Measurements from ENCODE around the gene ATP9B. TPM values are rescaled to one million over a fixed set of nuclear protein-coding genes. Genes with fewer than 3 reads are reported as not detected.

ATP9B gene
- total and polyA plus RNA-seq, 9 donors, result 19.9 to 72.1 (median 43.2) TPM

DNA sequence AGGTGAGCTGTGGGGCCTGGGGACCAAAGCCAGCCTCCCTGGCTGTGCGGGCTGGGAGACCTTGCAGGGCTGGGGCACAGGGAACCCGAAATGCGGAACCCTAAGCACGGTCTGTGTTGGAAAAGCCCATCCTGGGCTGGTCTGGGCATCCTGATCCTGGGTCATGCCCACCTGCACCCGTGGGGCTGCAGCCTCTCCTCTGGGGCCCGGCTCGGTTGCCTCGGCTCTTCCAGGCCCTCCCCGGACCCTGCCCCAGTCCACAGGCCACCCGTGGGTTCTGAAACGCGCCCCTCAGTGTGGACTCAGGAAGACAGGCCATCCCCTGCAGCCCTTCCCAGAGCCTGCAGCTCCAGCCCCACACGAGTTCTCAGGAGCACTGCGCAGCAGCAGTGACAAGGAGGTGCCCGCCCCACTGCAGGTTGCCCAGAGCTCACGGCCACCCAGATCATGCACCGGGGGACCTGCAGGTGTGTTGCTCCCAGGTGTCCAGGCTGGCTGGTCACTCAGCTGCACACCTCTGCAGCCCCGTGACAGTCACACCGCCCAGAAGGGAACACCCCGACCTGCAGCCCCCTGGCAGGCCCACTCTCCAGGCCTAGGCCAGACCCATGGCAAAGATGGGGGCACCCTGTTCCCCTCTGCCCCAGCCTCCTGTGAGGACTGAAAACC, 314.3 kb downstream of the ATP9B start:
- TF ChIP-seq POLR2A (IDR thresholded peaks at IDR 0.05) (no peak), EP300 (IDR thresholded peaks at IDR 0.05) (no peak)
- TF ChIP-seq, protein P1, sequence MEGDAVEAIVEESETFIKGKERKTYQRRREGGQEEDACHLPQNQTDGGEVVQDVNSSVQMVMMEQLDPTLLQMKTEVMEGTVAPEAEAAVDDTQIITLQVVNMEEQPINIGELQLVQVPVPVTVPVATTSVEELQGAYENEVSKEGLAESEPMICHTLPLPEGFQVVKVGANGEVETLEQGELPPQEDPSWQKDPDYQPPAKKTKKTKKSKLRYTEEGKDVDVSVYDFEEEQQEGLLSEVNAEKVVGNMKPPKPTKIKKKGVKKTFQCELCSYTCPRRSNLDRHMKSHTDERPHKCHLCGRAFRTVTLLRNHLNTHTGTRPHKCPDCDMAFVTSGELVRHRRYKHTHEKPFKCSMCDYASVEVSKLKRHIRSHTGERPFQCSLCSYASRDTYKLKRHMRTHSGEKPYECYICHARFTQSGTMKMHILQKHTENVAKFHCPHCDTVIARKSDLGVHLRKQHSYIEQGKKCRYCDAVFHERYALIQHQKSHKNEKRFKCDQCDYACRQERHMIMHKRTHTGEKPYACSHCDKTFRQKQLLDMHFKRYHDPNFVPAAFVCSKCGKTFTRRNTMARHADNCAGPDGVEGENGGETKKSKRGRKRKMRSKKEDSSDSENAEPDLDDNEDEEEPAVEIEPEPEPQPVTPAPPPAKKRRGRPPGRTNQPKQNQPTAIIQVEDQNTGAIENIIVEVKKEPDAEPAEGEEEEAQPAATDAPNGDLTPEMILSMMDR (IDR thresholded peaks at IDR 0.05), result no peak
- Histone ChIP-seq H3K4me3 (no peak overlapping the region), H3K4me1 (ENCODE audit: insufficient read depth) (peaks cover 8% of the 10 kb centered on the region), H3K36me3 (no peaks in the 10 kb centered on the region), H3K27ac (no peak overlapping the region), H3K27me3 (no peaks in the 10 kb centered on the region), H3K9me3 (no peaks in the 10 kb centered on the region)
- no peak for DNase-seq
- intact Hi-C loops (cut with DNase I), result loop anchor here in 2 of 4 donors (5.0 kb wide), 2 partner anchors 144 to 259 kb away; no protein-coding TSS in a partner anchor
- WGBS, 3 donors, result 57 to 74% (median 71%) methylated on average over 19 to 20 of the region's 20 CpGs

DNA sequence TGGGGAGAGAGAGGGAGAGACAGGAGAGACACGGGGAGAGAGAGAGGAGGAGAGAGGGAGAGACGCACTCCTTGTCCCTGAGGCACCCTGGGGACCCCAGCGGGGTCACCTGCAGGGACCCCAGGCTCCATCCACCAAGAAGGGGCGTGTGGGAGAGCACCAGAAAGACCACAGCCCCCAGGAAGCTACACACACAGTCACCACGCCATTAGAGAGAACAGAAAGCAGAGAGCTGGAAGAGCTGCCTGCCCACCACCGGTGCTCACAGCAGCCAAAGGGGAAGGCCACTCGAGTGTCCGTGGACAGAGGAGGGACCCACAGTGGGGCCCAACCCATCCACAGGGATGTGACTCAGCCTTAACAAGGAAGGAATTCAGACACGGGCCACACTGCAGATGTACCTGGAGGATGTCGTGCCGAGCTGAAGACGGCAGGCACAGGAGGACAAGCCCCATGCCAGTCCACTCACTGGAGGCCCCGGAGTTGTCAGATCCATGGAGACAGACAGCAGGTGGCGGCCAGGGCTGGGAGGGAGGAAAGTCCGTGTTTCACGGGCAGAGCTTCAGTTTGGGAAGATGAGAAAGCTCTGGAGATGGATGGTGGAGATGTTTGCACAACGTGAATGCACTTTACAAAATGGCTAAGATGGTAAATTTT, 315.1 kb downstream of the ATP9B start:
- Histone ChIP-seq H3K4me3 (no peak overlapping the region), H3K36me3 (no peaks in the 10 kb centered on the region), H3K27ac (no peak overlapping the region), H3K9me3 (no peaks in the 10 kb centered on the region), H3K4me1 (ENCODE audit: insufficient read depth) (peaks cover 5% of the 10 kb centered on the region), H3K27me3 (no peaks in the 10 kb centered on the region)
- intact Hi-C loops (cut with DNase I), result loop anchor here in 2 of 4 donors (5.0 kb wide), 2 partner anchors 143 to 258 kb away; no protein-coding TSS in a partner anchor
- no peak for DNase-seq
- WGBS, 3 donors, result 13 to 35% (median 26%) methylated on average over 17 of the region's 17 CpGs
- TF ChIP-seq POLR2A (IDR thresholded peaks at IDR 0.05), result no peak
- TF ChIP-seq EP300 (IDR thresholded peaks at IDR 0.05), result no peak
- TF ChIP-seq, protein P1 (IDR thresholded peaks at IDR 0.05), result no peak

DNA sequence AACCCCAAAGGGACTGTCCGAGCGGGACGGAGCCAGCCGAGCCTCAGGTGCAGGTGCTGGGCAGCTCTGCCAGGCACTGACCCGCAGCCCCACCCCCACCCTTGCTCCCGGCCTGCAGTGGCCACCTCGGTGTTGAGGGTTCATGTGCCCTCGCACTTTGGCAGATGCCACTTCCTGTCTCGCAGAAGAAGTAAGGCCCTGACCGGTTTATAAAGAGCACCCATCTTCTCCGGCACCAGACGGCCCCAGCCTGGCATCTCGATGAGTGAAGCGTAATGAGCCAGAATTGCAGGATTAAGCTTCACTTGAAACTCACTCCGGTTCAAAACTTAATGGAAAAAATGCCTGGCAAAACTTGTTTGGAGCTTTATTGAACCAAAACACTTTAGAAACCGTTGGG, 315.6 kb downstream of the ATP9B start:
- intact Hi-C loops (cut with DNase I), result loop anchor here in 2 of 4 donors (5.0 kb wide), 2 partner anchors 142 to 257 kb away; no protein-coding TSS in a partner anchor
- Histone ChIP-seq H3K9me3 (no peaks in the 10 kb centered on the region), H3K27ac (no peak overlapping the region), H3K4me1 (ENCODE audit: insufficient read depth) (peaks cover 5% of the 10 kb centered on the region), H3K27me3 (no peaks in the 10 kb centered on the region), H3K36me3 (no peaks in the 10 kb centered on the region), H3K4me3 (no peak overlapping the region)
- TF ChIP-seq, protein P1 (IDR thresholded peaks at IDR 0.05), result no peak
- TF ChIP-seq POLR2A (IDR thresholded peaks at IDR 0.05), result no peak
- TF ChIP-seq EP300 (IDR thresholded peaks at IDR 0.05), result no peak
- 39 to 62% (median 52%) methylated on average over 16 of the region's 16 CpGs for WGBS, 3 donors
- no peak for DNase-seq

DNA sequence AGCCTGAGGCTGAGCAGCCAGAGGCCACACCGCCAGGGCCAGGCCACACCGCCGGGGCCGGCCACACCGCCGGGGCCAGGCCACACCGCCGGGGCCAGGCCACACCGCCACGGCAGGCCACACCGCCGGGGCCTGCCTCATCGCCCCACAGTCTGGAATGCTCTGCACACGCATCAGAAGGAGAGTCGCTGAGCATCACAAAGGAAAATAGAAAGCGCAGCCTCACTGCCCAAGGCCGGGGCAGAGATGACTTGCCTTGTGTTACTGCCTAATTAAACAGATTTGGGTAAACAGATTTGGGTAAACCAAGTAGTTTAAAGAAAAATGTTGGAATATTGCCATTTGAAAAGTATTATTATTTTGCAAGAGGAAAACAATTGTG, 316.1 kb downstream of the ATP9B start:
- no peak for DNase-seq
- intact Hi-C loops (cut with DNase I), result no loop called here
- 24 to 59% (median 53%) methylated on average over 16 to 17 of the region's 17 CpGs for WGBS, 3 donors
- Histone ChIP-seq H3K36me3 (no peaks in the 10 kb centered on the region), H3K4me3 (no peak overlapping the region), H3K9me3 (no peaks in the 10 kb centered on the region), H3K27me3 (no peaks in the 10 kb centered on the region), H3K4me1 (ENCODE audit: insufficient read depth) (peaks cover 5% of the 10 kb centered on the region), H3K27ac (no peak overlapping the region)
- TF ChIP-seq EP300 (IDR thresholded peaks at IDR 0.05), result no peak
- no peak for TF ChIP-seq POLR2A (IDR thresholded peaks at IDR 0.05)
- TF ChIP-seq, protein P1 (IDR thresholded peaks at IDR 0.05), result no peak

Measured in ovary (tissue), 9 donors.